Measurements from ENCODE around the gene WDR70. TPM values are rescaled to one million over a fixed set of nuclear protein-coding genes. Genes with fewer than 3 reads are reported as not detected.
"Not testable (repeated sequence)": the region's sequence is repeated elsewhere in the genome, so short reads cannot be mapped to it uniquely, and the experiment has no call there.

Gene WDR70
- total and polyA plus RNA-seq, 12 donors = 9.2 to 26.0 (median 18.4) TPM

DNA sequence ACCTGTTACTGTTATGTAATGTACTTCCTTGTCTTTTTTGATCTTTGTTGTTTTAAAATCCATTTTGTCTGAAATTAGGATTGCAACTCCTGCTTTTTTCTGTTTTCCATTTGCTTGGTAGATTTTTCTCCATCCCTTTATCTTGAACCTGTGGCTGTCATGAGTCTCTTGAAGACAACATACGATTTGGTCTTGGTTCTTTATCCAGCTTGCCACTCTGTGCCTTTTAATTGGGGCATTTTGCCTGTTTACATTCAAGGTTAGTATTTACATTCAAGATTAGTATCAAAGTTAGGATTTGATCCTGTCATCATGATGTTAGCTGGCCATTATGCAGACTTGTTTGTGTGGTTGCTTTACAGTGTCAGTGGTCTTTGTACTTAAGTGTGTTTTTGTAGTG lies 304.0 kb downstream of the WDR70 start:
- intact Hi-C loops (cut with DNase I) = no loop called here
- ATAC-seq (no peak), DNase-seq (no peak)
- H3K4me1 ChIP-seq = no peaks in the 10 kb centered on the region
- no peak overlapping the region for H3K4me3 ChIP-seq
- TF ChIP-seq, protein P1, sequence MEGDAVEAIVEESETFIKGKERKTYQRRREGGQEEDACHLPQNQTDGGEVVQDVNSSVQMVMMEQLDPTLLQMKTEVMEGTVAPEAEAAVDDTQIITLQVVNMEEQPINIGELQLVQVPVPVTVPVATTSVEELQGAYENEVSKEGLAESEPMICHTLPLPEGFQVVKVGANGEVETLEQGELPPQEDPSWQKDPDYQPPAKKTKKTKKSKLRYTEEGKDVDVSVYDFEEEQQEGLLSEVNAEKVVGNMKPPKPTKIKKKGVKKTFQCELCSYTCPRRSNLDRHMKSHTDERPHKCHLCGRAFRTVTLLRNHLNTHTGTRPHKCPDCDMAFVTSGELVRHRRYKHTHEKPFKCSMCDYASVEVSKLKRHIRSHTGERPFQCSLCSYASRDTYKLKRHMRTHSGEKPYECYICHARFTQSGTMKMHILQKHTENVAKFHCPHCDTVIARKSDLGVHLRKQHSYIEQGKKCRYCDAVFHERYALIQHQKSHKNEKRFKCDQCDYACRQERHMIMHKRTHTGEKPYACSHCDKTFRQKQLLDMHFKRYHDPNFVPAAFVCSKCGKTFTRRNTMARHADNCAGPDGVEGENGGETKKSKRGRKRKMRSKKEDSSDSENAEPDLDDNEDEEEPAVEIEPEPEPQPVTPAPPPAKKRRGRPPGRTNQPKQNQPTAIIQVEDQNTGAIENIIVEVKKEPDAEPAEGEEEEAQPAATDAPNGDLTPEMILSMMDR (IDR thresholded peaks at IDR 0.05) = no peak
- no peaks in the 10 kb centered on the region for H3K36me3 ChIP-seq
- WGBS, 2 donors = 95 to 97% methylated on average over 1 of the region's 1 CpG
- peaks cover 0 to 12% (median 0%) of the 10 kb centered on the region in 11 donors for H3K9me3 ChIP-seq
- no peaks in the 10 kb centered on the region for H3K27me3 ChIP-seq
- H3K27ac ChIP-seq = no peak overlapping the region

DNA sequence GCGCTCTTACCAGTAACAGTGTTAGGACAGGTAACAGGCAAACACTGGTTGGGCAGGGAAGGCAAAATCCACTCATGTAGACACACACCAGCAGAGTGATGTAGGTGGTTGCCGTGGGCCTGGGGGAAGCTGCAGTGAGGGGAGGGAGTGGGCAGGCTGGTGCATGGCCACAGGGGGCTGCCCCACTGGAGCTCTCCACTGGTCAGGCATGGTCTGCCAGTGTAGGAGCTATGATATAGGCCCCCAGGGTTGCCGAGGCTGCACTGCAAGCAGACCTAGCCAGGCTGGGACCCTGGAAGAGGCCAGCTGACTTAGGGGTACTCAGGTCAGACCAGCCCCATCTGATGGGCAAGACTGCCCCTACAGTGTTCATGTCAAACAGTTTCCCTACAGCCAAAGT lies 306.1 kb downstream of the WDR70 start:
- Histone ChIP-seq H3K9me3 (peaks cover 0 to 10% (median 0%) of the 10 kb centered on the region in 11 donors), H3K4me3 (no peak overlapping the region), H3K27ac (no peak overlapping the region), H3K27me3 (no peaks in the 10 kb centered on the region), H3K4me1 (no peaks in the 10 kb centered on the region), H3K36me3 (no peaks in the 10 kb centered on the region)
- ATAC-seq (peak in 1 of 8 donors; percentile 26), DNase-seq (no peak)
- intact Hi-C loops (cut with DNase I) = no loop called here
- TF ChIP-seq, protein P1 (IDR thresholded peaks at IDR 0.05) = no peak
- WGBS, 2 donors = 95 to 96% methylated on average over 3 of the region's 3 CpGs

DNA sequence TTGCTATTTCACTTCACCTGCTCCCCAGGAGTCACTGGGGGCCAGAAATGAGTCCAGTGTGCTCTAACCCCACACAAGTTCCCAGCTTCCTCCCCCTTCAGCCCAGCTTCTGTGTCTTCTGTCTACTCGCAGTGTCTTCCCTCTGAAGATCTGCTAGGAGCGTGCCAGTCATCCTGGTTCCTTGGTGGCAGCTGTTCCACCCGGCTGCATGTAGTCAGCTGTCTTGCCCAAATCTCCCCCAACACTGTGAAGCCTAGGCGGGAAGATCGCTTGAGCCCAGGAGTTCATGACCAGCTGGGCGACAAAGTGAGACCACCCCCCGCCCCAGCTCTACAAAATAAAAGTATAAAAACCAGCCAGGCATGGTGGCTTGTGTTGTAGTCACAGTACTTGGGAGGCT lies 306.7 kb downstream of the WDR70 start:
- intact Hi-C loops (cut with DNase I) = no loop called here
- ATAC-seq = no peak
- Histone ChIP-seq H3K36me3 (no peaks in the 10 kb centered on the region), H3K9me3 (peaks cover 0 to 10% (median 0%) of the 10 kb centered on the region in 11 donors), H3K27ac (no peak overlapping the region), H3K27me3 (no peaks in the 10 kb centered on the region), H3K4me3 (no peak overlapping the region), H3K4me1 (no peaks in the 10 kb centered on the region)
- no peak for DNase-seq
- TF ChIP-seq, protein P1 (IDR thresholded peaks at IDR 0.05) = no peak
- whole genome bisulfite sequencing, 2 donors = 97 to 98% methylated on average over 7 of the region's 7 CpGs

DNA sequence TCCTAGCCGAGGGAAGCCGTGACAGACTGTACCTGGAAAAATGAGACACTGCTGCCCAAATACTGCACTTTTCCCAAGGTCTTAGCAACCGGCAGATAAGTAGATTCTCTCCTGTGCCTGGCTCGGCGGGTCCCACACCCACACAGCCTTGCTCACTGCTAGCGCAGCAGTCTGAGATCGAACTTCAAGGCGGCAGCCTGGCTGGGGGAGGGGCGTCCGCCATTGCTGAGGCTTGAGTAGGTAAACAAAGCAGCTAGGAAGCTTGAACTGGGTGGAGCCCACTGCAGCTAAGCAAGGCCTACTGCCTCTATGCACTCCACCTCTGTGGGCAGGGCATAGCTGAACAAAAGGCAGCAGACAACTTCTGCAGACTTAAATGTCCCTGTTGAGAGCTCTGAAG lies 309.8 kb downstream of the WDR70 start:
- ATAC-seq; H3K27me3 ChIP-seq; H3K36me3 ChIP-seq; DNase-seq; intact Hi-C loops (cut with DNase I); H3K4me1 ChIP-seq; H3K27ac ChIP-seq; H3K4me3 ChIP-seq: not testable (repeated sequence)
- 92 to 95% methylated on average over 10 of the region's 10 CpGs for WGBS, 2 donors
- H3K9me3 ChIP-seq = peaks cover 0 to 11% (median 0%) of the 10 kb centered on the region in 11 donors

DNA sequence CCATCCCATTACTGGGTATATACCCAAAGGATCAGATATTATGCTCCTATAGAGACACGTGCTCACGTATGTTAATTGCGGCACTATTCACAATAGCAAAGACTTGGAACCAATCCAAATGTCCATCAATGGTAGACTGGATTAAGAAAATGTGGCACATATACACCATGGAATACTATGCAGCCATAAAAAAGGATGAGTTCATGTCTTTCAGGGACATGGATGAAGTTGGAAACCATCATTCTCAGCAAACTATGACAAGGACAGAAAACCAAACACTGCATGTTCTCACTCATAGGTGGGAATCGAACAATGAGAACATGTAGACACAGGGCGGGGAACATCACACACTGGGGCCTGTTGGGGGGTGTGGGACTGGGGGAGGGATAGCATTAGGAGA lies 315.2 kb downstream of the WDR70 start:
- H3K36me3 ChIP-seq = peaks cover 0 to 18% (median 0%) of the 10 kb centered on the region in 9 donors
- 94 to 99% methylated on average over 5 of the region's 5 CpGs for WGBS, 2 donors
- intact Hi-C loops (cut with DNase I); H3K4me1 ChIP-seq; DNase-seq; H3K27ac ChIP-seq; ATAC-seq; H3K4me3 ChIP-seq; H3K27me3 ChIP-seq: not testable (repeated sequence)
- peaks cover 0 to 16% (median 0%) of the 10 kb centered on the region in 11 donors for H3K9me3 ChIP-seq
